Amniotic stem cell (primary cell): ENCODE measurements around the gene KPNB1.

Experiments used
- DNase-seq: peaks from one replicate; lab custom pipeline; 2025; lab: John Stamatoyannopoulos, UW

Gene KPNB1

GRCh38 chr17:47711366-47712099 lies 61.8 kb downstream of the KPNB1 start:
- DNase-seq: no peak

- DNase-seq: no peak
Measured at GRCh38 chr17:47712330-47713023, 62.8 kb downstream of the KPNB1 start.

GRCh38 chr17:47713980-47714700 lies 64.4 kb downstream of the KPNB1 start:
- DNase-seq: no peak

GRCh38 chr17:47714773-47715396 lies 65.2 kb downstream of the KPNB1 start:
- DNase-seq: no peak

GRCh38 chr17:47715669-47716325 lies 66.1 kb downstream of the KPNB1 start:
- DNase-seq: no peak

- DNase-seq: no peak
Measured at GRCh38 chr17:47716375-47716774, 66.7 kb downstream of the KPNB1 start.

- no peak for DNase-seq
Measured at GRCh38 chr17:47717261-47717697, 67.6 kb downstream of the KPNB1 start.

- DNase-seq: no peak
Measured at GRCh38 chr17:47717979-47718621, 68.4 kb downstream of the KPNB1 start.

GRCh38 chr17:47718634-47719405 lies 69.1 kb downstream of the KPNB1 start:
- no peak for DNase-seq

- peak; percentile 66 for DNase-seq
Measured at GRCh38 chr17:47719411-47720152, 69.9 kb downstream of the KPNB1 start.

GRCh38 chr17:47720196-47720595 lies 70.5 kb downstream of the KPNB1 start:
- DNase-seq: no peak

GRCh38 chr17:47720754-47721533 lies 71.2 kb downstream of the KPNB1 start:
- DNase-seq: peak; percentile 14

GRCh38 chr17:47721725-47722124 lies 72.0 kb downstream of the KPNB1 start:
- DNase-seq: no peak

- DNase-seq: no peak
Measured at GRCh38 chr17:47724705-47725104, 75.0 kb downstream of the KPNB1 start.

GRCh38 chr17:47725446-47726111 lies 75.9 kb downstream of the KPNB1 start:
- DNase-seq: no peak

GRCh38 chr17:47726796-47727703 lies 77.3 kb downstream of the KPNB1 start:
- DNase-seq: no peak

GRCh38 chr17:47727704-47728036 lies 78.0 kb downstream of the KPNB1 start:
- no peak for DNase-seq
